Rectal smooth muscle tissue (tissue), 1 donor: Measurements from ENCODE around the gene CAND2.

Source experiments
- H3K27ac ChIP-seq: one replicate; pipeline ENCODE4 v1.7.0; 2013; ENCODE audit warnings: low read depth, low read length, inconsistent platforms
- H3K27me3 ChIP-seq: one replicate; pipeline ENCODE4 v1.7.0; 2013; ENCODE audit warnings: low read length; ENCODE audit not compliant: control insufficient read depth, insufficient read depth
- H3K36me3 ChIP-seq: one replicate; pipeline ENCODE4 v1.7.0; 2013; ENCODE audit warnings: low read length; ENCODE audit not compliant: control insufficient read depth, insufficient read depth
- H3K4me1 ChIP-seq: one replicate; pipeline ENCODE4 v1.7.0; 2013; ENCODE audit warnings: low read length; ENCODE audit not compliant: control insufficient read depth, insufficient read depth
- H3K4me3 ChIP-seq: one replicate; pipeline ENCODE4 v1.7.0; 2013; ENCODE audit warnings: low read length
- H3K9ac ChIP-seq: one replicate; pipeline ENCODE4 v1.7.0; 2013; ENCODE audit warnings: low read length

The CAND2 gene

DNA sequence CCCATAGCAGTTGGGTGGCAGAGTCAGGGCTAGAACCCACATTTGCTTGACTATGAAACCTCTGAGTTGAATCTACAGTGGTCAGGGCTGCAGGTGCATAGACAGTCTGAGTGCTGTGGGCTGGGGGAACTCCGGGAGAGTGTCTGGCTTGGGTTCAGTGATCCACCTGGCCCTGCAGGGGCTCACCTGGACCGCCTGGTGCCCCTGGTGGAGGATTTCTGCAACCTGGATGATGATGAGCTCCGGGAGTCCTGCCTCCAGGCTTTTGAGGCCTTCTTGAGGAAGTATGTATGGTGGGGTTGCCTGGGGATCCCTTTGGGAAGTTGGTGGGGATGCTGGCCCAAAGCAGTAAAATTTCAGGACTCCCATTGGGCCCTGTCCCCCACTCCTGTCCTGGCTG, 16.3 kb downstream of the CAND2 start:
- Histone ChIP-seq H3K27me3 (no peaks in the 10 kb centered on the region), H3K36me3 (peaks cover 2% of the 10 kb centered on the region), H3K4me1 (peaks cover 2% of the 10 kb centered on the region), H3K27ac (no peak overlapping the region), H3K9ac (no peak overlapping the region), H3K4me3 (no peak overlapping the region)

DNA sequence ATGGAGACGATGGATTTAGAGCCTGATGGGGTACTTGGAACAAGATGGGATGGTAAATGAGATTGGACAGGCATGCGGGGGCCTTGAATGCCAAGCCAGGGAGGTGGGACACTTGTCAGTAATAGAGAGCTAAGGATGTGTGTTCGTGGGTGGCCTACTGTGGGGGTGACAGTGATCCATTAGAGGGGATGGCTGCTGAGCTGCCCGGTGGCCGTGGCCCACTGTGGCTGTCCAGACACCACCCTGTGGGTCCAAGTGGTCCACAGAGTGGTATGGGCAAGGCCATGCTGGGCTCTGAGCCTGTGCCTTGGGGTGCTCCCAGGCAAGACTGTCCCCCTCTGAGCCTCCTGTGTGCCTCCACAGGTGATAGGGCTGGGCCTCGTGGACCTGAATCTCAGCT, 17.5 kb downstream of the CAND2 start:
- H3K9ac ChIP-seq, result no peak overlapping the region
- H3K4me1 ChIP-seq, result peaks cover 2% of the 10 kb centered on the region
- H3K27me3 ChIP-seq, result no peaks in the 10 kb centered on the region
- no peak overlapping the region for H3K27ac ChIP-seq
- H3K36me3 ChIP-seq, result peaks cover 3% of the 10 kb centered on the region
- no peak overlapping the region for H3K4me3 ChIP-seq

DNA sequence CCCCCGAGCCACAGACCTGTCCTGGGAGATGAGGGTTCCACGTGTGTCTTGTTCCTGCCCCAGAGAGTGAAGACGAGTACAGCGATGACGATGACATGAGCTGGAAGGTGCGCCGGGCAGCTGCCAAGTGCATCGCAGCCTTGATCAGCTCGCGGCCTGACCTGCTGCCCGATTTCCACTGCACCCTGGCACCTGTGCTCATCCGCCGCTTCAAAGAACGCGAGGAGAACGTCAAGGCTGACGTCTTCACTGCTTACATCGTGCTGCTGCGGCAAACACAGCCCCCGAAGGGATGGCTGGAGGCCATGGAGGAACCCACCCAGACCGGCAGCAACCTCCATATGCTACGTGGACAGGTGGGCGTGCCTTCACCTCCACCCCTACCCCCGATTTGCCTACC, 18.6 kb downstream of the CAND2 start:
- no peak overlapping the region for H3K4me3 ChIP-seq
- no peaks in the 10 kb centered on the region for H3K27me3 ChIP-seq
- H3K36me3 ChIP-seq, result peaks cover 3% of the 10 kb centered on the region
- no peak overlapping the region for H3K9ac ChIP-seq
- peaks cover 2% of the 10 kb centered on the region for H3K4me1 ChIP-seq
- H3K27ac ChIP-seq, result no peak overlapping the region

DNA sequence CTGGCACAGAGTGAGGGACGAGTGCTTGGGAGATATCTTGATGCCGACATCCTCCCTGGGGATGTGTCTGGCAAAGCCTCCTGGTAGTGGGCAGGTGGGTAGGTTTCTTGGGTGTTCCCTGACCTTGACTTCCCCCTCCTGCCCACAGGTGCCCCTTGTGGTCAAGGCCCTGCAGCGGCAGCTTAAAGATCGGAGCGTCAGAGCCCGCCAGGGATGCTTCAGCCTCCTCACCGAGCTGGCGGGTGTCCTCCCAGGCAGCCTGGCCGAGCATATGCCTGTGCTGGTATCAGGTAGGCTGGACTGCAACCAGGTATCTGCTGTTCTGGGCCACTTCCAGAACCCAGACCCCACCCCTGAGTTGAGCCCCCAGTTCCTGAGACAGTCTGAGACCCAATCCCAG, 19.2 kb downstream of the CAND2 start:
- H3K4me1 ChIP-seq, result peaks cover 1% of the 10 kb centered on the region
- peaks cover 3% of the 10 kb centered on the region for H3K36me3 ChIP-seq
- no peaks in the 10 kb centered on the region for H3K27me3 ChIP-seq
- no peak overlapping the region for H3K27ac ChIP-seq
- H3K4me3 ChIP-seq, result no peak overlapping the region
- H3K9ac ChIP-seq, result no peak overlapping the region

DNA sequence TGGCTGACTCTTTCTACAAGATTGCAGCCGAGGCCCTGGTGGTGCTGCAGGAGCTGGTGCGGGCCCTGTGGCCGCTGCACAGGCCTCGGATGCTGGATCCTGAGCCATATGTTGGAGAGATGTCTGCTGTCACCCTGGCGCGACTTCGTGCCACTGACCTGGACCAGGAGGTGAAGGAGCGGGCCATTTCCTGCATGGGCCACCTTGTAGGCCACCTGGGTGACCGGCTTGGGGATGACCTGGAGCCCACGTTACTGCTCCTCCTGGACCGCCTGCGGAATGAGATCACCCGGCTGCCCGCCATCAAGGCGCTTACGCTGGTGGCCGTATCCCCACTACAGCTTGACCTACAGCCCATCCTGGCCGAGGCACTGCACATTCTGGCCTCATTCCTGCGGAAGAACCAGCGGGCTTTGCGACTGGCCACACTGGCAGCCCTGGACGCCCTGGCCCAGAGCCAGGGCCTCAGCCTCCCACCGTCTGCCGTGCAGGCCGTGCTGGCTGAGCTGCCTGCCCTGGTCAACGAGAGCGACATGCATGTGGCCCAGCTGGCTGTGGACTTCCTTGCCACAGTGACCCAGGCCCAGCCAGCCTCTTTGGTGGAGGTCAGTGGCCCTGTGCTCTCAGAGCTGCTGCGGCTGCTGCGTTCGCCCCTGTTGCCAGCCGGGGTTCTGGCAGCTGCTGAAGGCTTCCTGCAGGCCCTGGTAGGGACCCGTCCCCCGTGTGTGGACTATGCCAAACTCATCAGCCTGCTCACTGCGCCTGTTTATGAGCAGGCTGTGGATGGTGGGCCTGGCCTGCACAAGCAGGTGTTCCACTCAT, 20.3 kb downstream of the CAND2 start:
- Histone ChIP-seq H3K4me1 (no peaks in the 10 kb centered on the region), H3K9ac (no peak overlapping the region), H3K4me3 (no peak overlapping the region), H3K36me3 (peaks cover 3% of the 10 kb centered on the region), H3K27ac (no peak overlapping the region), H3K27me3 (no peaks in the 10 kb centered on the region)

DNA sequence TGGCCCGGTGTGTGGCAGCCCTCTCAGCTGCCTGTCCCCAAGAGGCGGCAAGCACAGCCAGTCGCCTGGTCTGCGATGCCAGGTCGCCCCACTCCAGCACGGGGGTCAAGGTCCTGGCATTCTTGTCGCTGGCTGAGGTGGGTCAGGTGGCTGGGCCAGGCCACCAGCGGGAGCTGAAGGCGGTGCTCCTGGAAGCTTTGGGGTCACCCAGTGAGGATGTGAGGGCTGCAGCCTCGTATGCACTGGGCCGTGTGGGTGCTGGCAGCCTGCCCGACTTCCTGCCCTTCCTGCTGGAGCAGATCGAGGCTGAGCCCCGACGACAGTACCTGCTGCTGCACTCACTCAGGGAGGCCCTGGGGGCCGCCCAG, 20.8 kb downstream of the CAND2 start:
- no peak overlapping the region for H3K9ac ChIP-seq
- H3K27me3 ChIP-seq, result no peaks in the 10 kb centered on the region
- H3K4me3 ChIP-seq, result no peak overlapping the region
- H3K4me1 ChIP-seq, result no peaks in the 10 kb centered on the region
- H3K36me3 ChIP-seq, result peaks cover 3% of the 10 kb centered on the region
- no peak overlapping the region for H3K27ac ChIP-seq

DNA sequence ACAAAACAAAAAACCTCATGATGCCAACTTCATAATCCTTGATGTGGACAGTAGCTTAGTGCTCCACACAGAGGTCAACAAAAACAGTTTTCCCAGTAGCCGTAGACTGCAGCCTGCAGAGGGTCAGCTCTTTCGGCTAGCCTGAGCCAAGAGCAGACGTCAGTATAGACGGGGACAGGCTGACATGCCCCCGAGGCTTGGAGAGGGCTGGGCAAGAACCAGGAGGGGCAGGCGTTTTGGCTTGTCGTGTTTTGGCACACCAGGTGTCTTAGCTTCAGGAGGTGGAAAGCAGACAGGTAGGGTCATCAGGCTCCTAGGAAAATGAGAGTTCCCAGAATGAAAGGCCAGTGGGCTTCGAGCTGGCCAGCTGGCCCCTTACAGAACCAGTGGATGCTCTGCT, 21.8 kb downstream of the CAND2 start:
- no peak overlapping the region for H3K27ac ChIP-seq
- H3K27me3 ChIP-seq, result no peaks in the 10 kb centered on the region
- H3K4me3 ChIP-seq, result no peak overlapping the region
- peaks cover 6% of the 10 kb centered on the region for H3K36me3 ChIP-seq
- H3K9ac ChIP-seq, result no peak overlapping the region
- no peaks in the 10 kb centered on the region for H3K4me1 ChIP-seq

DNA sequence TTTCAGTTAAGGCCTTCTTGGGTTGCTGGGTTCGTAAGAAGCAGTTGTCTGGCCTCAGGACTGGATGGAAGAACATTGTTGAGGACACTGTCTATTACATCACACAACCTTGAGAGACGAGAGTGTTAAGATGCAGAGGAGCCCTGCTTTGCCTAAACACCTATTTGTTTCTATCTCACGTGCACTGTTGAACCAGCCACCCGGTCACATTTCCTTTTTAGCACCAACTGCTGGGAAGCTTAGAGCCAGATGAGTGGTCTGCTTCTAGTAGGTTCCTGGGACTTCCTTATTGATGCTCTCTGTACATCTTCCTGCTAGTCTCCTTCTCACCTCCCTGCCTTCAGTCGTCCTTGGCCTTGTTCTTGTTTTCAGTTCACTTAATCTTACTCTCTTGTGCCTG, 22.3 kb downstream of the CAND2 start:
- Histone ChIP-seq H3K9ac (no peak overlapping the region), H3K36me3 (peaks cover 6% of the 10 kb centered on the region), H3K4me1 (no peaks in the 10 kb centered on the region), H3K27me3 (no peaks in the 10 kb centered on the region), H3K27ac (no peak overlapping the region), H3K4me3 (no peak overlapping the region)

DNA sequence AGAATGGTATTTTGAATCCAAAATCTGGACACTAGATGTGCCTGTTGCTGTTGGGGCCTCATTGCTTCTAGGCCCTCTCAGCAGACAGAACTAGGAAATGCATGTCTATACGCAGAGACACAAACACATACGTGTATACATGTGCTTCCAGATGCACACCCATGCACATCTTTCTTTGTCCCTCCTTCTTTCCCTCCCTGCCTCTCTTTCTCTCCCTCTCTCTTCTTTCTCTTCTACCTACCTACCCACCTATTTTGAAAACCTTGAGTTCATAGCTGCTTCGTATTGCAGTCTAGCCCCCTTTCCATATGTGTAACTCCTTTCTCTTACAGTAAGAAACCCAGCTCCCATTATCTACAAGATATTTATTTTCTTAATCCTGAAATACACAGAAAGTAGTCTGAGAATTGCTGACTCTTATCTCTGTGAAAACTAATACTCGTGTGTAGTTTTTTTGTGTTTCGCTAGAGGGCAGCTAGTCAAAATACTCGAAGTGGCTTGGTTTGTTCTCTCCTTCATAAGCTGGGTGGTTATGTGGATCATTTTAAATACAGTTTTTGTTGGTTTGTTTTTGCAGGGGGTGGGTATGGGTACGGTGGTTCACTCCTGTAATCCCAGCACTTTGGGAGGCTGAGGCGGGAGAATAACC, 26.4 kb downstream of the CAND2 start:
- Histone ChIP-seq H3K4me3 (no peak overlapping the region), H3K9ac (no peak overlapping the region), H3K36me3 (peaks cover 6% of the 10 kb centered on the region), H3K27ac (no peak overlapping the region), H3K4me1 (no peaks in the 10 kb centered on the region), H3K27me3 (no peaks in the 10 kb centered on the region)

DNA sequence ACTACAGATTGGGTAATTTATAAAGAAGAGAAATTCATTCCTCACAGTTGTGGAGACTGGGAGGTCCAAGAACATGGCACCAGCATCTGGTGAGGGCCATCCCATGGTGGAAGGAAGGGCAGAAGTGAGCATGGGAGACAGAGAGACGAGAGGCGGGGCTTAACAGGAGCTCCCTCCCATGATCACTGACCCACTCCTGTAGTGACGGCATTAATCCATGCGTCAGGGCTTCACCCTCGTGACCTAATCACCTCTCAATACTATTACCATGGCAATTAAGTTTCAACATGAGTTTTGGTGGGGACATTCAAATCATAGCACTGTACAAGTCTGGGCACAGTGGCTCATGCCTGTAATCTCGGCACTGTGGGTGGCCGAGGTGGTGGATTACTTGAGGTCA, 27.8 kb downstream of the CAND2 start:
- Histone ChIP-seq H3K4me3 (no peak overlapping the region), H3K9ac (no peak overlapping the region), H3K36me3 (peaks cover 6% of the 10 kb centered on the region), H3K4me1 (no peaks in the 10 kb centered on the region), H3K27me3 (no peaks in the 10 kb centered on the region), H3K27ac (no peak overlapping the region)

DNA sequence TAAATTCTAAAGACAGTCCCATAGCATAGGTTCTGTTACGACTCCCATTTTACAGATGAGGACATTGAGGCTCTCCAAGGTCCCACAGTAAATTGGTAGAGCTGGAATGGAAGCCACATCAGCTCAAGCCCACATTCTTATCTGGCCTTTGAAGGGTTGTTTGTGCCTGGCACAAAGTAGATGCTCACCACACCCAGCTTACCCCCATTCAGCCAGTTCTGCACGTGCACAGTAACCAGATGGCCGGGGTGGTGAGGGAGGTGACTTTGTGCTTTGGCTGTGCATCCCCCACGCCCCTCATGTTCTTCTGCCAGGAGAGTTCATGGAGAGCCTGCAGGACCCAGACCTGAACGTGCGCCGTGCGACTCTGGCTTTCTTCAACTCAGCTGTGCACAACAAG, 28.7 kb downstream of the CAND2 start:
- Histone ChIP-seq H3K27ac (no peak overlapping the region), H3K36me3 (peaks cover 6% of the 10 kb centered on the region), H3K9ac (no peak overlapping the region), H3K4me3 (no peak overlapping the region), H3K27me3 (no peaks in the 10 kb centered on the region), H3K4me1 (no peaks in the 10 kb centered on the region)

DNA sequence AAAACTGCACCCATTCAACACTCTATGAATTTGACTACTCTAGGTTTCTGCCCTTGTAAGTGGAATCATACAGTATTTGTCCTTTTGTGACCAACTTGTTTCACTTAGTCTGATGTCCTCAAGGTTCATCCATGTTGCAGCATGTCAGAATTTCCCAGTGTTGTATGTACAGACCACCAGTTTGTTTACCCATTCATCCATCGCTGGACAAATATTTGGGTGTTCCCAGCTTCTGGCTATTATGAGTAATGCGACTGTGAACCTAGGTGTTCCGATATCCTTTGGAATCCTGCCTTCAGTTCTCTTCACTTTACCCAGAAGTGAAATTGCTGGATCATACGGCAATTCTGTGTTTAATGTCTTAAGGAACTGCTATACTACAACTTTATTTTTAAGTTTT, 32.3 kb downstream of the CAND2 start:
- Histone ChIP-seq H3K4me1 (no peaks in the 10 kb centered on the region), H3K27ac (no peak overlapping the region), H3K27me3 (no peaks in the 10 kb centered on the region), H3K9ac (no peak overlapping the region), H3K36me3 (peaks cover 18% of the 10 kb centered on the region), H3K4me3 (no peak overlapping the region)

DNA sequence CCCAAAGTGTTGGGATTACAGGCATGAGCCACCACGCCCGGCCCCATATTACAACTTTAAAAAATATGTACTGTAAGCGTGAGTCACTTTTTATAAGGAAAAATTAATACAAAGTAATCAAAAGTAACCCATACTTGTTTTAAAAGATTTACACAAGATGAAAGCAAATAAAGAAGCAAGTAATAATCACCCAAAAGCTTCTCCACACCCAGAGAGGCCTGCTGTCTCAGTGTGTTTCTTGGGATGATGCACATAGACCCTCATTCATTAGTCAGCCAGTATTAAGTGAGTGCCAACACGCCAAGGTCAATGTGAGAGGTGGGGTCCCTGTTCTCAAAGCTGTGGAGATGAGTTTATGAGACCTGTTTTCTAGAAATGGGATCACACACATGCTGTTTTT, 32.9 kb downstream of the CAND2 start:
- Histone ChIP-seq H3K9ac (no peak overlapping the region), H3K27ac (no peak overlapping the region), H3K36me3 (peaks cover 21% of the 10 kb centered on the region), H3K4me3 (no peak overlapping the region), H3K27me3 (no peaks in the 10 kb centered on the region), H3K4me1 (no peaks in the 10 kb centered on the region)
